WI38 (cell line): ENCODE data around the gene OR4E2.

Source experiments
- H3K4me3 ChIP-seq: 2 replicates; pipeline ENCODE4 v1.5.1; 2011; ENCODE audit warnings: low read depth, mild to moderate bottlenecking, control low read depth, low read length
- CTCF ChIP-seq: IDR thresholded peaks from 2 replicates; pipeline ENCODE4 v1.5.1; 2012; ENCODE audit warnings: low read depth, mild to moderate bottlenecking, control low read depth, low read length

OR4E2 gene

DNA sequence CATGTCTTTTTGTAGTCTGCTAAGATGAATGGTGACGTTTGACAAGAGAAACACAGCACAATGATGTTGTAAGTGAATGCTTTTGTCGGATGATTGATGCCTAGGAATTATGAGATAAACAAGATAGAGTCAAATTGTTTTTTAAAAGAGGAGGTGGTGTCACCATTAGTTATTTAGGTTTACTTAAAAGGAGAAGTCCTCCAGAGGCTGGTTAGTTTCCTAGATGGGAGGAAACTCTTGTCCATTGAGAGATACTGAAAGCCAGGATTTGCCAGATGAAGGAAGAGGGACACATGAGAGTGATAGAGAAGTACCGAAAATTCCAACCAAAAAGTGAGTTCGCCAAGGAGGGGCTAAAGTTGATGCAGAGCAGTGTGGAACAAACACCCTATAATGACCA lies 18.8 kb upstream of the OR4E2 start, which contains the start of gene OR10G2:
Gene OR10G2 (minus strand): TSS at position 101 of the 400 bp plus-strand sequence. CDS start 98 bp downstream, at position 3.
- TF ChIP-seq CTCF = no peak
- H3K4me3 ChIP-seq = no peak within 1 kb of the TSS

- no peak for TF ChIP-seq CTCF
- H3K4me3 ChIP-seq = no peak overlapping the region
These were observed 11.0 kb upstream of the OR4E2 start for GRCh38 chr14:21642683-21643082.

GRCh38 chr14:21643407-21643806 lies 10.2 kb upstream of the OR4E2 start:
- H3K4me3 ChIP-seq = no peak overlapping the region
- TF ChIP-seq CTCF = no peak

DNA sequence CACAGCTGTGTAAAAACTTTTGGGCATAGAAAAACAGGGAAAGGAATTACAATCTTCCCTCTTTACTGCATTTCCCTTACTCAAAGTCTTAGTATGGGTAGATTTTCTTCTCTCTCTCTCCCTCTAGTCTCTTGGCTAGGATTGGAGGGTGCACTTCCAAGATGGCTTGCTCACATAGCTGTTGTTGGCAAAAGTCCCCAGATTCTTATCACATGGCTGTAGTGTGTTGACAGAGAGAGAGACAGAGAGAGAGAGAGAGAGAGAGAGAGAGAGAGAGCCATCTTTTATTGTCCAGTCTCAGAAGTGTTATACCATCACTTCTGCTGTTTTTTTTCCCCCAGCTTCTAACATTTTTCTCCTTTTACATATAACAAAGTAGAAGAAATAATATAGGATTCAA lies 6.3 kb upstream of the OR4E2 start:
- no peak for TF ChIP-seq CTCF
- H3K4me3 ChIP-seq = no peak overlapping the region

GRCh38 chr14:21652209-21652808 lies 1.3 kb upstream of the OR4E2 start:
- H3K4me3 ChIP-seq = no peak overlapping the region
- no peak for TF ChIP-seq CTCF

DNA sequence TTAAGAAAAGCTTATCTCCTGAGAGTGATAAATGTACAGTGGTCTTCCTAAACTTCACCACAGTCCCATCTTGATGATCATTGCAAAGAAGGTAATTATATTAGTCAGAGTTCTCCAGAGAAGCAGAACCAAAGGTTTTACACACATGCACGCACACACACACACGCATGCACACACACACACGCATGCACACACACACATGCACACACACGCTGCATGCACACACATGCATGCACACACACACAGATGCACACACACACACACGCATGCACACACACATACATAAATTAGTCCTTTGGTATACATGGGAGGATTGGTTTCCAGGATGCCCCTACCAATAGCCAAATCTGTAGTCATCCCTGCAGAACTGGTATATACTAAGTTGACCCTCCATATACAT lies 580 bp downstream of the OR4E2 start:
- TF ChIP-seq CTCF = no peak

GRCh38 chr14:21656980-21657379 lies 3.3 kb downstream of the OR4E2 start:
- H3K4me3 ChIP-seq = no peak overlapping the region
- no peak for TF ChIP-seq CTCF

More for the DNA sequence above, 580 bp downstream of the OR4E2 start:
- no peak overlapping the region for H3K4me3 ChIP-seq
